ENCODE results near the gene FOXN1.
"Not testable (repeated sequence)": the region's sequence is repeated elsewhere in the genome, so short reads cannot be mapped to it uniquely, and the experiment has no call there.

Gene FOXN1

GRCh38 chr17:28505986-28506665 is at the start of gene FOXN1:
TSS of gene FOXN1 (plus strand) at chr17:28506348. CDS start at chr17:28523970, 17,622 bp downstream.
- TF ChIP-seq MAX (IDR thresholded peaks at IDR 0.05; ENCODE audit: low read depth, low read length) (no peak), CTCF (IDR thresholded peaks at IDR 0.05; ENCODE audit: low read depth, low read length) (no peak), POLR2A (IDR thresholded peaks at IDR 0.05; ENCODE audit: extremely low read depth, insufficient read length) (no peak), MYC (IDR thresholded peaks at IDR 0.05; ENCODE audit: low read depth, low read length) (no peak)
- no peak for DNase-seq (ENCODE audit: low read depth)
- no peak within 1 kb of the TSS for H3K4me3 ChIP-seq (ENCODE audit: low read depth, low read length)

- no peak for TF ChIP-seq MAX (IDR thresholded peaks at IDR 0.05; ENCODE audit: low read depth, low read length)
- TF ChIP-seq POLR2A (IDR thresholded peaks at IDR 0.05; ENCODE audit: extremely low read depth, insufficient read length): no peak
- TF ChIP-seq MYC (IDR thresholded peaks at IDR 0.05; ENCODE audit: low read depth, low read length): no peak
- no peak for TF ChIP-seq CTCF (IDR thresholded peaks at IDR 0.05; ENCODE audit: low read depth, low read length)
- no peak for DNase-seq (ENCODE audit: low read depth)
- no peak overlapping the region for H3K4me3 ChIP-seq (ENCODE audit: low read depth, low read length)
These were observed 48.3 kb upstream of the FOXN1 start for GRCh38 chr17:28457890-28458289.

GRCh38 chr17:28458881-28459280 is 47.3 kb upstream of the FOXN1 start:
- not testable (repeated sequence) for H3K4me3 ChIP-seq (ENCODE audit: low read depth, low read length); DNase-seq (ENCODE audit: low read depth)

GRCh38 chr17:28460901-28461300 is 45.2 kb upstream of the FOXN1 start:
- DNase-seq (ENCODE audit: low read depth): no peak
- no peak for TF ChIP-seq MYC (IDR thresholded peaks at IDR 0.05; ENCODE audit: low read depth, low read length)
- TF ChIP-seq MAX (IDR thresholded peaks at IDR 0.05; ENCODE audit: low read depth, low read length): no peak
- no peak for TF ChIP-seq POLR2A (IDR thresholded peaks at IDR 0.05; ENCODE audit: extremely low read depth, insufficient read length)
- TF ChIP-seq CTCF (IDR thresholded peaks at IDR 0.05; ENCODE audit: low read depth, low read length): no peak
- no peak overlapping the region for H3K4me3 ChIP-seq (ENCODE audit: low read depth, low read length)

- no peak for DNase-seq (ENCODE audit: low read depth)
- no peak for TF ChIP-seq POLR2A (IDR thresholded peaks at IDR 0.05; ENCODE audit: extremely low read depth, insufficient read length)
- no peak for TF ChIP-seq MAX (IDR thresholded peaks at IDR 0.05; ENCODE audit: low read depth, low read length)
- TF ChIP-seq CTCF (IDR thresholded peaks at IDR 0.05; ENCODE audit: low read depth, low read length): no peak
- TF ChIP-seq MYC (IDR thresholded peaks at IDR 0.05; ENCODE audit: low read depth, low read length): no peak
- no peak overlapping the region for H3K4me3 ChIP-seq (ENCODE audit: low read depth, low read length)
These were observed 40.1 kb upstream of the FOXN1 start for GRCh38 chr17:28466001-28466400.

GRCh38 chr17:28466521-28467048 is 39.6 kb upstream of the FOXN1 start:
- TF ChIP-seq MYC (IDR thresholded peaks at IDR 0.05; ENCODE audit: low read depth, low read length) (no peak), POLR2A (IDR thresholded peaks at IDR 0.05; ENCODE audit: extremely low read depth, insufficient read length) (no peak), CTCF (IDR thresholded peaks at IDR 0.05; ENCODE audit: low read depth, low read length) (no peak)
- no peak for DNase-seq (ENCODE audit: low read depth)
- no peak overlapping the region for H3K4me3 ChIP-seq (ENCODE audit: low read depth, low read length)

All from NB4 (cell line).